WTC11 (cell line): Measurements from ENCODE around the gene NLN. TPM values are rescaled to one million over a fixed set of nuclear protein-coding genes. Genes with fewer than 3 reads are reported as not detected.
"Not testable (repeated sequence)": the region's sequence is repeated elsewhere in the genome, so short reads cannot be mapped to it uniquely, and the experiment has no call there.

Experiments used
- ATAC-seq: fragments of 200-7000 bp; cut with Tn5 transposase; 2 replicates; pipeline ENCODE4 v1.10.0; 2021; ENCODE audit warnings: mild to moderate bottlenecking, moderate library complexity
- CTCF ChIA-PET: fragments of 300-600 bp; sonication (Branson Sonifier 250); formaldehyde crosslinking; loops from one replicate; lab custom pipeline; 2021; ENCODE audit warnings: antibody characterized with exemption; lab: Charles Lee
- POLR2A ChIA-PET: fragments of 350-600 bp; sonication (Branson Sonifier 250); formaldehyde crosslinking; loops from one replicate; lab custom pipeline; 2021; ENCODE audit warnings: antibody characterized with exemption; lab: Charles Lee
- DNase-seq: peaks from one replicate; pipeline ENCODE4 v3.0.0; 2021; ENCODE audit warnings: low spot score
- H3K27ac Mint-ChIP-seq: 2 replicates; pipeline ENCODE4 v1.8.0; 2021; ENCODE audit warnings: mixed read lengths
- H3K27me3 Mint-ChIP-seq: 2 replicates; pipeline ENCODE4 v1.8.0; 2021; ENCODE audit warnings: low read depth, mild to moderate bottlenecking, moderate library complexity, mixed read lengths
- H3K36me3 Mint-ChIP-seq: 2 replicates; pipeline ENCODE4 v1.8.0; 2021; ENCODE audit warnings: mixed read lengths
- H3K4me1 Mint-ChIP-seq: 2 replicates; pipeline ENCODE4 v1.8.0; 2022; ENCODE audit warnings: mixed read lengths
- H3K4me3 Mint-ChIP-seq: 2 replicates; pipeline ENCODE4 v1.8.0; 2021; ENCODE audit warnings: mild to moderate bottlenecking, moderate library complexity, mixed read lengths
- H3K9me3 Mint-ChIP-seq: 2 replicates; pipeline ENCODE4 v1.8.0; 2021; ENCODE audit warnings: mixed read lengths
- E2F4 ChIP-seq: sonication (generic); formaldehyde crosslinking; IDR thresholded peaks from 2 replicates; pipeline ENCODE4 v1.8.1; 2022; ENCODE audit warnings: low read depth, mild to moderate bottlenecking, moderate library complexity, missing genetic modification reagents, borderline replicate concordance
- ETV6 ChIP-seq: sonication (generic); formaldehyde crosslinking; IDR thresholded peaks from 2 replicates; pipeline ENCODE4 v1.8.1; 2022; ENCODE audit warnings: mild to moderate bottlenecking, missing genetic modification reagents
- FOXK1 ChIP-seq: sonication (generic); formaldehyde crosslinking; IDR thresholded peaks from 2 replicates; pipeline ENCODE4 v1.8.0; 2022; ENCODE audit warnings: mild to moderate bottlenecking, moderate library complexity, missing genetic modification reagents
- FOXP4 ChIP-seq: sonication (generic); formaldehyde crosslinking; IDR thresholded peaks from 2 replicates; pipeline ENCODE4 v1.8.0; 2022; ENCODE audit warnings: mild to moderate bottlenecking, missing genetic modification reagents
- GRHL2 ChIP-seq: fragments of 250-450 bp; sonication (Bioruptor Pico); IDR thresholded peaks from 2 replicates; pipeline ENCODE4 v1.8.0; 2022; ENCODE audit warnings: mild to moderate bottlenecking, moderate library complexity; ENCODE audit not compliant: insufficient replicate concordance, severe bottlenecking
- HMGA2 ChIP-seq: fragments of 250-450 bp; sonication (Bioruptor Pico); IDR thresholded peaks from 2 replicates; pipeline ENCODE4 v1.4.0; 2021; ENCODE audit warnings: mild to moderate bottlenecking, moderate library complexity
- JUN ChIP-seq: sonication (generic); formaldehyde crosslinking; IDR thresholded peaks from 2 replicates; pipeline ENCODE4 v1.8.0; 2023; ENCODE audit warnings: mild to moderate bottlenecking, missing genetic modification reagents
- MAX ChIP-seq: sonication (generic); formaldehyde crosslinking; IDR thresholded peaks from 2 replicates; pipeline ENCODE4 v1.8.0; 2022; ENCODE audit warnings: mild to moderate bottlenecking, missing genetic modification reagents
- NFE2L1 ChIP-seq: sonication (generic); formaldehyde crosslinking; IDR thresholded peaks from 2 replicates; pipeline ENCODE4 v1.8.1; 2023; ENCODE audit warnings: missing genetic modification reagents
- NR3C1 ChIP-seq: sonication (generic); formaldehyde crosslinking; conservative IDR thresholded peaks from 2 replicates; pipeline ENCODE4 v1.8.1; 2023; ENCODE audit warnings: low read depth, mild to moderate bottlenecking, missing genetic modification reagents
- PRDM15 ChIP-seq: sonication (generic); formaldehyde crosslinking; IDR thresholded peaks from 2 replicates; pipeline ENCODE4 v1.8.0; 2022; ENCODE audit warnings: missing genetic modification reagents
- RORB ChIP-seq: fragments of 250-450 bp; sonication (Bioruptor Pico); IDR thresholded peaks from 2 replicates; pipeline ENCODE4 v1.9.0; 2021; ENCODE audit warnings: mild to moderate bottlenecking
- ZSCAN18 ChIP-seq: fragments of 250-450 bp; sonication (Bioruptor Pico); IDR thresholded peaks from 2 replicates; pipeline ENCODE4 v2.1.2; 2022; ENCODE audit warnings: mild to moderate bottlenecking, moderate library complexity
- total RNA-seq: library from RNA; stranded (reverse); gene quantifications from 3 replicates; pipeline ENCODE4 v1.2.3, GENCODE V29; 2021

Gene NLN
- total RNA-seq, 1 experiment from 2014 or later = 163 TPM

GRCh38 chr5:65837139-65837538 lies 115.1 kb downstream of the NLN start:
- Mint-ChIP-seq H3K4me1 (peaks cover 8% of the 10 kb centered on the region), H3K27ac (no peak overlapping the region), H3K36me3 (0 out of 2 replicates have a peak, but pooled peaks cover 3% of the 10 kb centered on the region), H3K27me3 (no peaks in the 10 kb centered on the region), H3K9me3 (no peaks in the 10 kb centered on the region), H3K4me3 (no peak overlapping the region)
- ChIA-PET CTCF (no interaction called here), POLR2A (no interaction called here)
- no peak for DNase-seq
- no peak for ATAC-seq
- TF ChIP-seq HMGA2 (CRISPR knock-in tag) = no peak
- TF ChIP-seq ETV6 = no peak
- no peak for TF ChIP-seq FOXP4
- no peak for TF ChIP-seq PRDM15
- TF ChIP-seq FOXK1 = no peak
- no peak for TF ChIP-seq JUN (CRISPR knock-in tag)
- no peak for TF ChIP-seq ZSCAN18 (CRISPR knock-in tag)

- H3K36me3 Mint-ChIP-seq, H3K9me3 Mint-ChIP-seq, H3K4me1 Mint-ChIP-seq, H3K27ac Mint-ChIP-seq, DNase-seq, H3K4me3 Mint-ChIP-seq, CTCF ChIA-PET, ATAC-seq, POLR2A ChIA-PET, H3K27me3 Mint-ChIP-seq: not testable (repeated sequence)
Observed at GRCh38 chr5:65839170-65839569, 117.2 kb downstream of the NLN start.

GRCh38 chr5:65840071-65840470 lies 118.1 kb downstream of the NLN start:
- no peaks in the 10 kb centered on the region for H3K27me3 Mint-ChIP-seq
- no peak overlapping the region for H3K27ac Mint-ChIP-seq
- no peaks in the 10 kb centered on the region for H3K4me1 Mint-ChIP-seq
- 0 out of 2 replicates have a peak, but pooled peaks cover 3% of the 10 kb centered on the region for H3K36me3 Mint-ChIP-seq
- CTCF ChIA-PET = no interaction called here
- DNase-seq (no peak), ATAC-seq (no peak)
- TF ChIP-seq RORB (CRISPR knock-in tag) (no peak), FOXP4 (no peak), GRHL2 (CRISPR knock-in tag) (no peak), MAX (CRISPR knock-in tag) (no peak), E2F4 (no peak), NFE2L1 (CRISPR knock-in tag) (no peak), NR3C1 (CRISPR knock-in tag) (no peak)
- POLR2A ChIA-PET = no interaction called here
- peaks cover 4% of the 10 kb centered on the region; the same call in 1 of the 2 replicates for H3K9me3 Mint-ChIP-seq
- no peak overlapping the region for H3K4me3 Mint-ChIP-seq

- H3K27me3 Mint-ChIP-seq, H3K4me3 Mint-ChIP-seq, DNase-seq, H3K36me3 Mint-ChIP-seq, CTCF ChIA-PET, ATAC-seq, H3K4me1 Mint-ChIP-seq, H3K27ac Mint-ChIP-seq, POLR2A ChIA-PET: not testable (repeated sequence)
- H3K9me3 Mint-ChIP-seq = peaks cover 29% of the 10 kb centered on the region; the same call in 1 of the 2 replicates
Observed at GRCh38 chr5:65844763-65845162, 122.8 kb downstream of the NLN start.
